Erythroblast (primary cell): ENCODE measurements around the gene C1orf226.
"Not testable (repeated sequence)": the region's sequence is repeated elsewhere in the genome, so short reads cannot be mapped to it uniquely, and the experiment has no call there.

ENCODE experiments used
- GATA1 ChIP-seq: IDR thresholded peaks from 2 replicates; pipeline ENCODE4 v1.6.1; 2011; ENCODE audit warnings: low read depth, mild to moderate bottlenecking, control low read depth, low read length, moderate library complexity
- POLR2A ChIP-seq: IDR thresholded peaks from 2 replicates; pipeline ENCODE4 v1.6.1; 2011; ENCODE audit warnings: mild to moderate bottlenecking, low read length

DNA sequence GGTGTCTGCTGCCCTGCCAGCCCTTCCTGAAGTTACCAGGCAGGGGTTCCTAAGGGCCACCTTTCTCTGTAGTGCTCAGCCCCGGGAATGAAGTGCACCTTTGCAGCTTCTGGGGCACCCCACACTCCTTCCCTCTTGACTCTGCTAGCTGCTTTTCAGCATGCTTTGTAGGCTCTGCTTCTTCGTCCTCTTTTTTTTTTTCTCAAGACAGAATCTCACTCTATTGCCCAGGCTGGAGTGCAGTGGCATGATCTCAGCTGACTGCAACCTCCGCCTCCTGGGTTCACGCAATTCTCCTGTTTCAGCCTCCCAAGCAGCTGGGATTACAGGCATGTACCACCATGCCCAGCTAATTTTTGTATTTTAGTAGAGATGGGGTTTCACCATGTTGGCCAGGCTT lies 29.7 kb upstream of the C1orf226 start:
- TF ChIP-seq POLR2A, GATA1: not testable (repeated sequence)
